CD14-positive monocyte (primary cell): ENCODE data around the gene TNFRSF8. TPM values are rescaled to one million over a fixed set of nuclear protein-coding genes. Genes with fewer than 3 reads are reported as not detected.

Experiments used
- DNase-seq, 3 donors: peaks; one replicate each; pipeline ENCODE4 v3.0.0-alpha.2; 2011 to 2022
- H2AFZ ChIP-seq: 2 replicates; pipeline ENCODE4 v1.6.0; 2012; ENCODE audit warnings: mild to moderate bottlenecking, low read depth, low read length, inconsistent platforms; ENCODE audit not compliant: insufficient read depth, poor library complexity, severe bottlenecking
- H3K27ac ChIP-seq, 2 donors: 1 replicate in 1 of 2; 2 replicates in 1 of 2; pipeline ENCODE4 v1.5.1; 2012 to 2013; ENCODE audit warnings: low read length in 2 of 2, control low read depth in 1 of 2, inconsistent platforms in 1 of 2, low read depth in 1 of 2, mild to moderate bottlenecking in 1 of 2
- H3K27me3 ChIP-seq, 2 donors: one replicate each; pipeline versions ENCODE4 v1.6.0 to v1.6.1; 2011 to 2013; ENCODE audit warnings: low read length in 2 of 2; ENCODE audit not compliant: control insufficient read depth in 2 of 2, insufficient read depth in 2 of 2
- H3K36me3 ChIP-seq, 2 donors: replicated peaks in 1 of 2; 1 replicate in 1 of 2; 2 replicates in 1 of 2; pipeline versions ENCODE4 v1.5.1 to v1.6.1; 2012 to 2013; ENCODE audit warnings: low read length in 2 of 2, control low read depth in 1 of 2, inconsistent platforms in 1 of 2, mild to moderate bottlenecking in 1 of 2; ENCODE audit not compliant: insufficient read depth in 2 of 2, control insufficient read depth in 1 of 2
- H3K4me1 ChIP-seq, 2 donors: 1 replicate in 1 of 2; 2 replicates in 1 of 2; pipeline versions ENCODE4 v1.5.1 to v1.6.1; 2012 to 2013; ENCODE audit warnings: low read length in 2 of 2, control low read depth in 1 of 2, inconsistent platforms in 1 of 2, mild to moderate bottlenecking in 1 of 2, moderate library complexity in 1 of 2; ENCODE audit not compliant: insufficient read depth in 2 of 2, control insufficient read depth in 1 of 2
- H3K4me2 ChIP-seq: replicated peaks from 2 replicates; pipeline ENCODE3; 2012; ENCODE audit warnings: low read length, moderate library complexity, mild to moderate bottlenecking; ENCODE audit not compliant: poor library complexity, severe bottlenecking; ENCODE audit errors: extremely low read depth
- H3K4me3 ChIP-seq, 3 experiments: fragments of 200-600 bp in 1 of 3; sonication (generic) in 1 of 3; replicated peaks in 1 of 3; 1 replicate in 2 of 3; 2 replicates in 1 of 3; pipeline ENCODE4 v1.5.1; 2011 to 2013; ENCODE audit warnings: low read length in 3 of 3, mild to moderate bottlenecking in 3 of 3, control low read depth in 2 of 3, low read depth in 2 of 3, inconsistent platforms in 1 of 3, moderate library complexity in 1 of 3
- H3K79me2 ChIP-seq: 2 replicates; pipeline ENCODE4 v1.6.0; 2012; ENCODE audit warnings: mild to moderate bottlenecking, control low read depth, inconsistent platforms, low read length, moderate library complexity; ENCODE audit not compliant: insufficient read depth
- H3K9ac ChIP-seq: 2 replicates; pipeline ENCODE4 v1.6.0; 2017; ENCODE audit warnings: low read length, mild to moderate bottlenecking; ENCODE audit not compliant: insufficient read depth, poor library complexity, severe bottlenecking
- H3K9me3 ChIP-seq, 2 donors: replicated peaks in 1 of 2; 1 replicate in 1 of 2; 2 replicates in 1 of 2; pipeline versions ENCODE4 v1.5.1 to v1.6.1; 2012 to 2013; ENCODE audit warnings: low read length in 2 of 2, control low read depth in 1 of 2; ENCODE audit not compliant: control insufficient read depth in 1 of 2, insufficient read depth in 1 of 2
- H4K20me1 ChIP-seq: 2 replicates; pipeline ENCODE4 v1.6.0; 2012; ENCODE audit warnings: mild to moderate bottlenecking, low read length, control low read depth, moderate library complexity; ENCODE audit not compliant: insufficient read depth
- H3K27ac Mint-ChIP-seq, 7 donors: one replicate each; pipeline ENCODE4 v1.8.0; 2020; ENCODE audit warnings: mild to moderate bottlenecking in 7 of 7, mixed read lengths in 7 of 7, moderate library complexity in 6 of 7, inconsistent platforms in 2 of 7
- H3K27me3 Mint-ChIP-seq, 3 donors: one replicate each; pipeline ENCODE4 v1.8.0; 2021 to 2022; ENCODE audit warnings: low read depth in 3 of 3, mild to moderate bottlenecking in 3 of 3, mixed read lengths in 3 of 3, moderate library complexity in 3 of 3, inconsistent platforms in 1 of 3
- H3K36me3 Mint-ChIP-seq, 2 donors: one replicate each; pipeline ENCODE4 v1.8.0; 2020; ENCODE audit warnings: mixed read lengths in 2 of 2, inconsistent platforms in 1 of 2, mild to moderate bottlenecking in 1 of 2
- H3K4me1 Mint-ChIP-seq: one replicate; pipeline ENCODE4 v1.8.0; 2020; ENCODE audit warnings: mild to moderate bottlenecking, mixed read lengths
- H3K4me3 Mint-ChIP-seq, 2 donors: one replicate each; pipeline ENCODE4 v1.8.0; 2020; ENCODE audit warnings: mild to moderate bottlenecking in 2 of 2, mixed read lengths in 2 of 2, moderate library complexity in 1 of 2
- H3K9me3 Mint-ChIP-seq, 7 donors: one replicate each; pipeline ENCODE4 v1.8.0; 2020 to 2022; ENCODE audit warnings: mixed read lengths in 7 of 7, mild to moderate bottlenecking in 6 of 7, moderate library complexity in 6 of 7, inconsistent platforms in 2 of 7
- WGBS: methylation state at CpG from one replicate; pipeline ENCODE4 v1.1.5; 2013; ENCODE audit warnings: missing lambda C conversion rate; ENCODE audit not compliant: insufficient coverage; 5-methylcytosine and 5-hydroxymethylcytosine counted together
- intact Hi-C, 2 donors: fragments of 100-400 bp; cut with micrococcal nuclease; formaldehyde crosslinking; loops; one replicate each; pipeline versions ENCODE4 v1.15.0 to v1.15.1; 2023
- polyA plus RNA-seq, 3 donors: library from polyadenylated mRNA; depleted of rRNA in 1 of 3; unstranded in 2 of 3; stranded (reverse) in 1 of 3; fragments of 300-500 nt in 2 of 3; fragments of >200 nt in 1 of 3; fragmentation: Illumina TruSeq in 2 of 3; gene quantifications; 1 replicate in 2 of 3; 2 replicates in 1 of 3; pipeline ENCODE4 v1.2.3, GENCODE V29; 2012 to 2021
- TF ChIP-seq, protein P1 (sequence below): fragments of 200-600 bp; IDR thresholded peaks from one replicate; pipeline ENCODE4 v1.8.0; 2022; ENCODE audit warnings: antibody characterized with exemption, mild to moderate bottlenecking

The TNFRSF8 gene
- polyA plus RNA-seq, 3 donors = 10.9 to 11.9 (median 11.8) TPM

- TF ChIP-seq, protein P1, sequence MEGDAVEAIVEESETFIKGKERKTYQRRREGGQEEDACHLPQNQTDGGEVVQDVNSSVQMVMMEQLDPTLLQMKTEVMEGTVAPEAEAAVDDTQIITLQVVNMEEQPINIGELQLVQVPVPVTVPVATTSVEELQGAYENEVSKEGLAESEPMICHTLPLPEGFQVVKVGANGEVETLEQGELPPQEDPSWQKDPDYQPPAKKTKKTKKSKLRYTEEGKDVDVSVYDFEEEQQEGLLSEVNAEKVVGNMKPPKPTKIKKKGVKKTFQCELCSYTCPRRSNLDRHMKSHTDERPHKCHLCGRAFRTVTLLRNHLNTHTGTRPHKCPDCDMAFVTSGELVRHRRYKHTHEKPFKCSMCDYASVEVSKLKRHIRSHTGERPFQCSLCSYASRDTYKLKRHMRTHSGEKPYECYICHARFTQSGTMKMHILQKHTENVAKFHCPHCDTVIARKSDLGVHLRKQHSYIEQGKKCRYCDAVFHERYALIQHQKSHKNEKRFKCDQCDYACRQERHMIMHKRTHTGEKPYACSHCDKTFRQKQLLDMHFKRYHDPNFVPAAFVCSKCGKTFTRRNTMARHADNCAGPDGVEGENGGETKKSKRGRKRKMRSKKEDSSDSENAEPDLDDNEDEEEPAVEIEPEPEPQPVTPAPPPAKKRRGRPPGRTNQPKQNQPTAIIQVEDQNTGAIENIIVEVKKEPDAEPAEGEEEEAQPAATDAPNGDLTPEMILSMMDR = no peak
- Mint-ChIP-seq H3K4me1 (peaks cover 98% of the 10 kb centered on the region), H3K9me3 (peaks cover 0 to 2% (median 0%) of the 10 kb centered on the region in 7 donors), H3K27ac (peak overlapping the region; percentile 99 to 100 (median 99)), H3K4me3 (peak overlapping the region; percentile 48 to 87), H3K27me3 (peaks cover 0 to 4% (median 0%) of the 10 kb centered on the region in 3 donors), H3K36me3 (peaks cover 85% of the 10 kb centered on the region in 2 donors)
- Histone ChIP-seq H3K4me2 (peak overlapping the region; percentile 61), H3K27ac (peak overlapping the region; percentile 99 to 100), H2AFZ (no peak overlapping the region), H3K4me1 (peaks cover 96 to 100% of the 10 kb centered on the region in 2 donors), H3K9ac (peak overlapping the region; percentile 89), H4K20me1 (peaks cover 17% of the 10 kb centered on the region), H3K36me3 (peaks cover 42 to 50% of the 10 kb centered on the region in 2 donors), H3K9me3 (no peaks in the 10 kb centered on the region), H3K27me3 (no peaks in the 10 kb centered on the region), H3K79me2 (peaks cover 94% of the 10 kb centered on the region), H3K4me3 (peak overlapping the region in 1 of 3 experiments; percentile 98)
- no peak for DNase-seq
- intact Hi-C loops = loop anchor here (5.0 kb wide), 2 partner anchors 37 to 442 kb away; partner anchors contain the start of gene AGTRAP (in 1 of the 2)
- WGBS = 81% methylated on average over 4 of the region's 8 CpGs
Measured at GRCh38 chr1:12179676-12180075, 116.6 kb downstream of the TNFRSF8 start.

DNA sequence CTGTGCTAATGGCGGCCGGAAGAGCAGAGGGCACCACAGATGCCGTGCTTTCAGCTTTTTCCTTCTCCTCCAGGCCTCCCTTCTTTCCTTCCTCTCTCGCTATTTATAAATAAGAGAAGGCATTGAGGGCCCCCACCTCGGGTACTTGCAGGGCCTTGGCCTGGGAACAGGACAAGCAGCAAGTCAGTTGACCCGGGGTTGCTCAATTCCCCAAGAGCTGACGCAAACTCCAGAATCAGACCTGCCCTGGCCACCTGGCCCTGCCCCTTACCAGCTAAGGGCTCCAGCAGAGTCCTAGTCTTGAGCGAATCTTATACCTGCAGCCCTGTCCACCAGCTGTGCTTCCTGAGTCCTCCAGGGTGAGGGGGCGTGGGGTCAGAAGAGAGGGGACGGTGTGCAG, 117.2 kb downstream of the TNFRSF8 start:
- Histone ChIP-seq H3K4me3 (peak overlapping the region in 2 of 3 experiments; percentile 5 to 98), H4K20me1 (peaks cover 18% of the 10 kb centered on the region), H3K27me3 (no peaks in the 10 kb centered on the region), H3K79me2 (peaks cover 94% of the 10 kb centered on the region), H3K4me2 (peak overlapping the region; percentile 61), H2AFZ (no peak overlapping the region), H3K27ac (peak overlapping the region; percentile 99 to 100), H3K36me3 (peaks cover 42 to 52% of the 10 kb centered on the region in 2 donors), H3K4me1 (peaks cover 96 to 100% of the 10 kb centered on the region in 2 donors), H3K9me3 (no peaks in the 10 kb centered on the region), H3K9ac (peak overlapping the region; percentile 89)
- intact Hi-C loops = loop anchor here in 1 of 2 donors (5.0 kb wide), 1 partner anchor 443 kb away; the partner anchor contains the start of gene AGTRAP
- DNase-seq = peak; percentile 92 to 94 (median 92)
- H3K36me3 Mint-ChIP-seq = peaks cover 82 to 83% of the 10 kb centered on the region in 2 donors
- H3K9me3 Mint-ChIP-seq = peaks cover 0 to 2% (median 0%) of the 10 kb centered on the region in 7 donors
- TF ChIP-seq, protein P1 = no peak
- 3% methylated on average over 3 of the region's 10 CpGs for WGBS
- H3K4me3 Mint-ChIP-seq = peak overlapping the region; percentile 48 to 68
- peaks cover 0 to 4% (median 0%) of the 10 kb centered on the region in 3 donors for H3K27me3 Mint-ChIP-seq
- peaks cover 98% of the 10 kb centered on the region for H3K4me1 Mint-ChIP-seq
- peak overlapping the region; percentile 99 to 100 (median 99) for H3K27ac Mint-ChIP-seq
